HuH-7 (cell line): ENCODE data around the gene SRGAP2B.
"Not testable (repeated sequence)": the region's sequence is repeated elsewhere in the genome, so short reads cannot be mapped to it uniquely, and the experiment has no call there.

ENCODE experiments used
- DNase-seq: peaks from one replicate; pipeline ENCODE4 v3.0.0; 2011; ENCODE audit warnings: low spot score

SRGAP2B gene

DNA sequence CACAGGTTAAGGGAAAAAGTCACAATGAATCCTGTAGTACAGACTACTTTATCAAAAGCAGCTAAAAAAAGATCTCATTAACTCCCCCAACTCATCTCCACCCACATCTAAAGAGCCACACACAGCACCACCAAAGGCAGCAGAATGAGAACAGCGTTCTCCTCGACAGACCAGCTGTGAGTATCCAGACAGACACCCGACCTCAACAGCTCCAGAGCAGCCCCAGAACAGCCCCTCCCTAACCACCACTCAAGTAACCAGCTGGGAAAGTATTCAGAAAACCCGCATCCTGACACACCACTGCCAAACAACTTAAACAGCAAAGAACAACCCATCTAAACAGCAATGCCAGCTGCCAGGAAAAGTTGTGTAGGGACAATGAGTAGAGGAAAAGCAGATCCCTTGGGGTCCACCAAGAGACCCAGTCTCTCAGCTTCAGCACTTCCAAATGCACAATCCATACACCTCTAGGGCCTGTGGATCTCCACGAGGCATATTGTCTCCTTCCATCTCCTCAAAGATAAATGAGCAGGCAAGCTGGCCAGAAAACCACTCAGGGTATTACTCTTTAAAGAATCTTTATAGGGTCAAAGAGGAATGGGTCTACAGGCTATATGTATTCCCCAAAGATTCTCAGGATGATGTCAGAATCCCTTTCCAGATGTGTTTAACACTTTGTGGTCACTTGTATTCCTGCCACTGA is 49.4 kb downstream of the SRGAP2B start:
- not testable (repeated sequence) for DNase-seq

DNA sequence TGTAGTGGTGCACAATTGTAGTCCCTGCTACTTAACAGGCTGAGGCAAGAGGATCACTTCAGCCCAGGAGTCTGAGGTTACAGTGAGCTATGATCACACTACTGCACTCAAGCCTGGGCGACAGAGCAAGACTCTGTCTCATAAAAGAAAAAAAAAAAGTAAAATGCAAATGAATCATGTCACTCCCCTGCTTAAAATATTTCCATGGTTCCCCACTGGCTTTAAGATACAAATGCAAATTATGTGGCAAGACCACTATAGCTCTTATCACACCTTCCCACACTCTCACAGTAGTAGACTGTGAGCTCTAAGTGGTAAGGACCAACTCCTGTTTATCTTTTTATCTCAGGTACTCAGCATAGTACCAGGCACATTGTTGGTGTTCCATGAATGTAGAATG is 53.6 kb downstream of the SRGAP2B start:
- not testable (repeated sequence) for DNase-seq

DNA sequence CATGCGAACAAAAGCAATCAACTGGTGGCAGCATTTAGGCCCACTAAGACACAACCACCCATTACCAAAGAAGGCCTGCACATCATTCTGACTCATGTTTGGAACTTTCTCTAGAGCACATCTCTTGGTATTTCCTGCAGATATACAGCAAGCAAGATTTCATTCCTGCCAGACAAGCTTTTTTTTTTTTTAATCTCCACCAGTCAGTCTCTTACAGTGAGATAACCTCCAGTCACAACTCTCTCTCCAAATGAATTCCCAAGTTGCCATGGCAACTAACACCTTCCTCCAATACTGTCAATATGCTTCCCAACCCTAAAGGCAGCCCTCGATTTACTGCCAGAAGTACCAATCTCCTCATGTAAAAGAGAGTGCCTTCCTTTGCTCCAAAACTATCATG is 59.1 kb downstream of the SRGAP2B start:
- not testable (repeated sequence) for DNase-seq

DNA sequence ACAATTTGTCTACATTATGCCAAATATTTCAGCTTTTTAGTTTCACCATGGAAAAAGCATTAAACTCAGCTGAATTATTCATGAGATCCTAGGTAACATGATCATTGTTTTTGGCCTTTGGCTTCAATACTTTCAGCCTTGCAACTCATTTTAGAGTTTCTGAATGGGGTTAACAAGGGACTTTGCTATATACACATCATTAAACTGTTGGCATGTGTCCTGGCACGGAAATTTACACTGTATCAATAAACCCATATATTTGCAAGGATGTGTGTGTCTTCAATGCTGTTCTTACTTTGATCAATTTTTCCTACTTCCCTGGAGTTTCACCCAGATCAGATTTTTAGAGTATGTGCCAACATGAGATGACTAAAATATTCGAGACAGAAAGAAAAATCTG is 61.6 kb downstream of the SRGAP2B start:
- not testable (repeated sequence) for DNase-seq

DNA sequence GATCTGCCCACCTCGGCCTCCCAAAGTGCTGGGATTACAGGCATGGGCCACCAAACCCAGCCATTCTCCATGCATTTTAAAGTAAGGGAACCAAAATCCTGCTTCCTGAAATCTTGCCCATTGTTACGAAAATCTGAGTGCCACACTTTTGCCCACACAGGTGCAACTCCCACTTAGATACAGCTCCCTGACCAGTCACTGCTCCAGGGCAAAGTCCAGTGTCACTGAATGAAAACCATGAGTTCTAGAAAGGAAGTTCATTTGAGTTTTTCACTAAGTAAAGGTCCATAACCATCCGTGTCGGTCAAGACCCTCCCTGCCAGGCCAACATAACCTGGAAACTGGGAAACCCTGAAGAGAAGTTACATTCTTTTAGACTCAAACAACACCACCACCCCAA is 67.9 kb downstream of the SRGAP2B start:
- DNase-seq: not testable (repeated sequence)

DNA sequence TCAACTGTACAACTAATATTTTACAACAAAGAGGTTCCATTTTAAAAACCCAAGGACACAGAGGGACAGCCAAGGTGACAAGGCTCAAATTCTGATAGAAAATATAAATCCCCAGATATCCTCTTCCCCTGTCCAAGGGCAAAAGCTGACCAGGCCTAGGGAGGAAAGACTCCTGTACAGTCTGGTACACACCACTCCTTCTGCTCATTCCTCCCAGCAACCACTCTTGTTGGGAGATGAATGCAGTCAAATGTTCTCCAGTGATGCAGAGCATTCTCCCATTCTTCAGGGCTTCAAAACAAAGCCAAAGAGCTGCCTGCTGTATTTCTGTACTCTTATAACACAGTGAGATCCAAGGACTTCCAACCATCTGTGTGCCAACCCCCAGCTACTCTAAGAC is 69.8 kb downstream of the SRGAP2B start:
- not testable (repeated sequence) for DNase-seq

DNA sequence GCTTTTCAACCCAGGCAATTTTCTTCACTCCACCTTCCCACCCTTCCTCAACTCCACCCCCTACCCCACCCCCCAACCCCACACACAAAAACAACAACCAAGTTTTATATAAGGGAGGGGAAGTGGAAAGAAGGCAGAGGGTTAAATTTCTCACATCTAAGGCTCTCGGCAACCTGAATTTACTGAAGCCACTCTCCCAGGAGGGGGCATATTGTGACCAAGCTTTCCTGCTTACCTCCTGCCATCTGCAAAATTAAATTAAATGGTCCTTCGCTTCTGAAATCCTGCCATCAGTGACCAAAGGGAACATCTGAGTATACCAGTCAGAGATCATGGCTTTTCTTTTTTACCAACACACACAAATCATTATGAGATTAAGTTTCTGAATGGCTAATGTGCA is 72.9 kb downstream of the SRGAP2B start:
- DNase-seq: not testable (repeated sequence)

DNA sequence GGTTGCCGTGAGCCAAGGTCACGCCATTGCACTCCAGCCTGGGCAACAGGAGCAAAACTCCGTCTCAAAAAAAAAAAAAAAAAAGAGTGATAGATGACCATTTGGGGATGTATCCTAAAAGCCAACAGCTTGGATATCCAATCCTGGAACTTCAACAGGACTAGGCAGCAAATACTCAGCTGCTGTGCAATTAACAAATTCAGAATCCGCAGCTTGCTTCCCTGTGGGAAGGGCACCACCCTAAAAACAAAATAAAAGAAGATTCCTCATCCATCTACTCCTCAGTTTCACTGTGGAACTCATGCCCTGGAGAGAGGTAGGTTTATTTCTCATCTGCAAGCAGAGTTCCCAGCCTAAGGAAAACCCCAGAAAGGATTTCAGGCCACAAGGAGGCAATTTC is 73.4 kb downstream of the SRGAP2B start:
- DNase-seq: not testable (repeated sequence)

DNA sequence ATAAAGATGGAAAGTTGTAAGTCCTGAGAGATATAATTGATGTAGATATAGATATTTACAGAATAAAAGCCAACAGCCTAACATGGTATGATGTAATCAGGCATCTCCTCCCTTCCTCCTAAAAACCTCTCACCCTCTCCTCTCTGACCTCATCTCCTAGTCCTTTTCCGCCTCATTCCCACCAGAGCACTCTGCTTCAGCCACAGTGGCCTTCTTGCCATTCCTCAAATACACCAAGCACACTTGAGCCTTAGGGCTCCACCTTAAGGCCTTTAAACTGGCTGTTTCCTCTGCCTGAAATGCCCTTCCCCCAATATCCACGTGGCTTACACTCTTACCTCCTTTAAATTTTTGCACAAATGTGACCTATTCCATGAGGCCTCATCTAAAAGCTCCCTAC is 75.4 kb downstream of the SRGAP2B start:
- DNase-seq: not testable (repeated sequence)

DNA sequence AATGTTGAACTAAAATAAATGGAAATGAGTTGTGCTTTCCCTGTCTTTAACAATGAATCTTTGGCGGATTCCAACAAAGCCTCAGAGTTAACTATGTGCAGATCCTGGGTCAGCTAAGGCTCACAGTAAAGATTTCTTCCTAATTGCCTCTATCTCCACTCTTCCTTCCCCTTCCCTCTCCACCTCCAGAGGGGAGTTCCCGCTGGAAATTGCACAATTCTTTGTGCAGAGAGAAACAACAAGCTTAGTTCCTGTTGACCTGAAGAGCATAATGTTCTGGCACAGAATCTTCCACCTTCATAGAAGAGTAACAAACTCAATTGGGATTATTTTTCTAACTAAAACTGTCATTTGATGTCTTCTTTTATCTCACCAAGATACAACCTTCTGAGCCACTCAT is 77.4 kb downstream of the SRGAP2B start:
- not testable (repeated sequence) for DNase-seq

DNA sequence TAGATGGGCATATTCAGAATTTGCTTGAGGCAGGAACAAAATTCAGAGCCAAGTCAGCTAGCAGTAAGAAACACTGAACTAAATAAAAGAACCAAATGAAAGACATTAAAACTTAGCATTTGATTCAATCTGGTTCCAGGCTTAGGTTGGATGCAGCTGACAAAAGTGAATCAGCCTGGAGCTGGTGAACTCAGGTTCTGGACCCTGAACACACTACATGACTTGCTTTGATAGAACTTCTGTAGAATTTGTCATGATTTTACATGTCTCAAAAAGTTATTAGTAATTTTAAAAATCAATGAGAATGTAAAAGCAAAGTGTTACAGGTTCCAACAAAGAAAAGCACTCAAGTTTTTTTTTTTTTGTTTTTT is 78.7 kb downstream of the SRGAP2B start:
- DNase-seq: not testable (repeated sequence)

DNA sequence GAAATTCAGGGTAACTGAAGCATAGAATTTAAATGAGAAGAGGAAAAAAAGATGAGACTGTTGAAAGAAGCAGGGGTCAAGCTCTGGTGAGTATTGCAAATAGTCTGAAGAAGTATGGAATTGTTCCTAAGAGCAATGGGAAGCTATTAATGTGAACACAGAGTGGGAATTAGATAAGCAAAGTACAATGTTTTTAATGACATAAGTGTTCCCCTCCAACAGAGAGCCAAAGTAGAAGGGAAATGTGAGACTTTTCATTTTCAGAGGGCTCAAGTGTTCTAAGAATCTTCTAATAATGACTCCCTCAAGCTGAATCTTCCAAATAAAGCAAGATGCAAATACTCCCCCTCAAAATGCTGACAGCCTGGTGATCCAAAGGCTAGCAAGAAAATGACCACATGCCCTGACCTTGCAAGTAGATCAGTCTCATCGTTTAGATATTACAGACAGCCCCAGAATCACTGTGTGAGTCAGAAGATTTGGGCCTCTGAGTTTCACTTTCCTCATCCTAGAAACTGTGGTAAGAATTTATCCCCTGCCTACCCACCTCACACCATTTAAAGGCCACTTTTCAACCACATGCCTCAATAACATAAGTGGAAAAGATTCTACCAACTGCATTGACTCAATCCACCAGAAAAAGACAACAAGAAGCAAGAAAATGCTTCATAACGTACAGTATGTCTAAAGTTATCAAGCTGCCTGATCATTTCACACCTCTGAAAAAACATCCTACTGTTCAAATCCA is 79.2 kb downstream of the SRGAP2B start:
- not testable (repeated sequence) for DNase-seq

DNA sequence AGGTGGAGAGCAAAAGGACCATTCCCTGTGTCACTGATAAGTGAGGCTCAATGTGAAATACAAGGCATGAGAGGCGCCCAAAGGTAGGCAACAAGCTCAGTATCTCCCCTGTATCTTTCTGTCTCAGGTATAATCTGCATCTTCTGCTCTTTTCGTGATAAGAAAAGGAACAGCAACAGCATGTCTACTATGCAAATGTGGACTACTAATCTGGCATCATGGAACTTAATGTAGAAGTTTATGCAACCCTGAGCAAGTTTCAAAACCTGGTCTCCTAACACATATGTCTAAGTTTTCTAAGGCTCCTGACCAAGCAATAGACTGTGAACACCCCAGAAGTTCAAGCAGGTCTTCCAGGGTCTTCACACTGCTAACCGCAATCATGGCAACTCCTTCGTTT is 81.8 kb downstream of the SRGAP2B start:
- not testable (repeated sequence) for DNase-seq

DNA sequence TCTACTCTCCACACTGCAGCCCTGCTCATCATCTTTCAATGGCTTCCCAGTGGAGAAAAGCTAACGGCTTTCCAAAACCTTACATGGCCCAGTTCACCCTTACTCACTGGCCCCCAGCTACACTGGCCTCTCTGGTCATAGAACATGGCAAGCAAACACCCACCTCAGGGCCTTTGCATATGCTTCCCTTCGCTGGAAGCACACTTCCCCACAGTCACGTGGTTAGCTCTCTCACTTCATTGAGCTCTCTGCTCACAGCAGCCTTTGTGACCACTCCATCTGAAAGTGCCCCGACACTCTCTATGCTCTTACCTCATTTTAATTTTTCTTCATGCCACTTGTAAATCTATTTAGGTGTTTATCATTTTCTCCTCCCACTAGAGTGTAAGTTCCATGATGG is 83.3 kb downstream of the SRGAP2B start:
- DNase-seq: not testable (repeated sequence)

DNA sequence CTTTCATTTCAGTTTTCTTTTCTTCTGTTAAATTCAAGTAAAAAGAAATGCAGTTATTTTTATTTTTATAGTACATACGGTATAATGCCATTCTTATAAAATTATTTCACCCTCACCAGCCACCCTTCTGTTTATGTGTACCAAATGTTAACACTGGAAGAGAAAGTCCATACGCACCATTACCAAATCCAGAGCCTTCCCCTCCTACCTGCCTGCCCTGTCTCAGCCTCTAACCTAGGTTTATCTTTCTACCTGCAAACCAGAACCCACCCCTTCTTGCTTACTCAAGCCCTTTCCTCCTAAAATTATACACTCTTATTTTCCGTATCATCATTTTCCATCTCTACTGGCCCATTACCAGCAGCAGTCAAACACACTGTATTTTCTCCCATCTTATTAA is 84.5 kb downstream of the SRGAP2B start:
- DNase-seq: not testable (repeated sequence)

DNA sequence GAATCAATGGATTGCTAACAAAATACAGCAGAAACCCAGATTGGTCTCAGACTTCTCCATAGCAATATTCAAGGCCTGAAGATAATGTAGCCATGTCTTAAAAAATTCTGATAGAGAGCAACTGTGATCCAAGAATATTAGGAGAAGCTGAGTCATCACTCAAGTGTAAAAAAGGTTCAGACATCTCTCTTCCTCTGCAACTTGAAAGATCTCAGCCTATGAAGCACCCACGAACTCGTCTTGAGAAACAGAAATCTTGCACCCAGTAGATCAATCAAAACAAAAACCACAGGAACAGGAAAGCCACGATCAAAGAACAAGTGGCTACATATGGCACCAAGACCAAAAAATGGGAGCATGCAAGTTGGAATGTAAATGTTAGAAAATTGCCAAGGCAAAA is 85.2 kb downstream of the SRGAP2B start:
- not testable (repeated sequence) for DNase-seq

DNA sequence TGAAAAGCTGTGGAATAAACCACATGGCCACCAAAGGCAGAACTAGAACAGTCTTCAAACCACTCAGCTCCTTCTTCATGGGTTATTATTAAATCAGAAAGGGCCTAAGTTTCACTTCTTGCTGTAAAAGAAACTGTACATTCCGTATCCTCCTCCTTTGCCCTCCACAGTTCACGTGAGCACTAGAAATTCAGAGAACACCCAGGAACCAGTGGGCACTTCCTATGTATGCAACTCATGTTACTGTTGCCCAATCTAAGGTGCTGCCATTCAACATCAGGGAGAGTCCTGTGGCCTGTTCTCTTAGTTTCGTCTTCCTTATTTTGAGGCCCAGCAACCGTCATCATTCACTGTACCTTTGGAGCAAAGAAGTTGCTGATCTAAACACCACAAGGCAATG is 86.7 kb downstream of the SRGAP2B start:
- not testable (repeated sequence) for DNase-seq

DNA sequence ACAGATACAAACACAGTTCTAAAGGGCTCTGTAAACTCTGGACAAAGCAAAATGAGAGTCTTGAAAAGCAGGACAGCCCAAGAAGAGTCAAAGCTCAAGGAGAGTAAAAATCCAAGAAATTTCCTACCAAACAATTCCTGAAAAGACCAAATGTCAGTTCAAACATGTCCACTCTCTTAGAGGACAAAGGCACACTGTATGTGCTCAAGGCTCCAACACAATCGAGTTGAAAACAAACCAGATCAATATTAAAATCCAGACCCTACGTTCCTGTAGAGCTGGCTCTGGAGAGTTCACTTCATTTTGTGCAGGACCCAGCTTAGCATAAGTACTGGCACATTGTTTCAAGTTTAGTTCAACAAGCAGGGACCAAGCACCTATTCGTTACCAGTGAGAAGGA is 90.0 kb downstream of the SRGAP2B start:
- not testable (repeated sequence) for DNase-seq

DNA sequence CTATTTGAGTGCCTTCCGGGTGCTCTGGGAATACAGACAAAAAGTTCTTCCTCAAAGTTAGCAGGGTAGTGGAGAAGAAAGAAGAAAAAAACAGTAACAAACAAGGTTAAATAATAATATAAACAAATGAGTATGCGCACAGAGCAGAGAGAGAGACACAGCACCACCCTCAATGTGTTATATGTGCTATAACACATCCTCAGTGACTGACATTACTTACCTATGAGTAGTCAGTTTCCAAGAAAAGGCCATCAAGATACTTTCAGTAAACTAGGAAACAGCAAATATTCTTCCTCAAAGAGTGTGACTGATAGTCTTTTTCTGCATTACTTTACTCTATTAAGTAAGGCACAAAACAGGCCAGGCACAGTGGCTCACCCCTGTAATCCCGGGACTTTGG is 93.7 kb downstream of the SRGAP2B start:
- DNase-seq: not testable (repeated sequence)

DNA sequence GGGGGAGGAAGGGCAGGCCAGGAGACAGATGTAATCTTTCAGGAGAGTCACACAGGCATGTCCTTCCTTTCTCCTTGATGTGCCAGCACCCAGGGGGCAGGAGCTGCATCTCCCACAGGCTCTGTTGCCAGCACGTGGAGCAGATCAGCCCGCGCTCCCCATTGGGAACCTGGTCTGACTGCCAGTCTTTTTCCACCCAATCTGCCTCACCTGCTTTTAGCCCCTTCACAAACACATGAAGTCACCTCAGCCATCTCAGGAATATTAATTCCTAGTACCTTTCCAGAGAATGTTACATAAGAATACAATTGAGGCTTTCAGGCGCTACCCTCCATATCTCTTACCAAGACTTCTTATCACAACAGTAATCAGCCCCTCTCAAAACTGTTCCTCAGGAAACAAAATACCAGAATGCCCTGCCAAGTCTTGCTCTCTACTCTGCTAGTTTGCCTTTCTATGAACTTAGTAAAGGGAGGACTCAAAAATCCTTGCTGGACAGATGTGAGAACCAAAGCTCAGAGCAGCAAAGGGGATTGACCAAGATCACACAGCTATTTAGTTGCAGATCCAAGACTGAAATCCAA is 94.3 kb downstream of the SRGAP2B start:
- not testable (repeated sequence) for DNase-seq

DNA sequence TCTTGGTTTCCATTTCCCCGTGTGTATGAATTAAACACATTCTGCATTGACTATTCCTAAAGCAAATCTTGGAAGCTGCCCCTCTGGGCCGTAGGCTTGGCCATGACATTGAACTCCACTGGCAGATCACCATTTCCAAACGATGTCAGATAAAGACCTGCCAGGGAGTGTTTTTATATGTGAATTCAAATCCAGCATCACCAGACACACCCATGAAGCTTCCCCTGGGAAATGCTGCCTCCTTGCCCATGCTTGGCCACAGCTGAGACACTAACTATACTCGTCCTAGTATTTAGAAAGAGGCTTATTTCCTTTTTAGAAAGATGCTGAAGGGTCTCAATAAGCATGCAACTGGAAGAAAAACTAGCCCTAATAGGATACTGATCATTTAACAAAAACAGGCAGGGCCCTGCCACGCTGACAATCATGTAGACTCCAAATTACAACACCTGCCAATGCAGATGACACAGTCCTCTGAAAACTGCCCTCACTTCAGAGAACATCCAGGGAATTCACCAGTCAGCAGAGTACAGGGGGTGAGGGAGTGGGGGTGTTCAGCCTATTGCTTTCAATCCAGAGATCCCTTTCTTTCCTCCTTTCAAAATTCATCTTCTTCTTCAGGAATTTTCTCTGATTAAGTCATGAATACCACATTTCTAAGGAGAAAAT is 94.9 kb downstream of the SRGAP2B start:
- not testable (repeated sequence) for DNase-seq

DNA sequence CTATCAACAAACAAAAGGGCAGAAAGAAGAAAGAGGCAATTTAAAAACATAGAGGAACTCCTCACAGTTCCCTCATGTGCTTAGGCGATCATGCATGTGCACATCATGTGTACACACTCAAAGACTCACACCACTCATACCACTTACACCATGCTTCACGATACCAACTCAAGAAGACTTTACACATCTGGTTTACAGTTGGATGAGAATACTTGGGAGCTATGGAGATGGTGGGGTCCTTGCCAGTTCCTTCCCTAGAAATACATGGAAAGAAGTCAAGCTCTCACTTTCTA is 96.2 kb downstream of the SRGAP2B start:
- DNase-seq: not testable (repeated sequence)
